Activated CD4-positive, CD25-positive, alpha-beta regulatory T cell treated with anti-CD3 and anti-CD28 coated beads, Interleukin-2, amount 50 U/mL, for 16 hours (primary cell): Measurements from ENCODE around the gene DCLK3.

ENCODE experiments used
- DNase-seq: peaks from one replicate; pipeline ENCODE4 v3.0.0-alpha.2; 2020; ENCODE audit warnings: low read depth, low spot score

DCLK3 gene

DNA sequence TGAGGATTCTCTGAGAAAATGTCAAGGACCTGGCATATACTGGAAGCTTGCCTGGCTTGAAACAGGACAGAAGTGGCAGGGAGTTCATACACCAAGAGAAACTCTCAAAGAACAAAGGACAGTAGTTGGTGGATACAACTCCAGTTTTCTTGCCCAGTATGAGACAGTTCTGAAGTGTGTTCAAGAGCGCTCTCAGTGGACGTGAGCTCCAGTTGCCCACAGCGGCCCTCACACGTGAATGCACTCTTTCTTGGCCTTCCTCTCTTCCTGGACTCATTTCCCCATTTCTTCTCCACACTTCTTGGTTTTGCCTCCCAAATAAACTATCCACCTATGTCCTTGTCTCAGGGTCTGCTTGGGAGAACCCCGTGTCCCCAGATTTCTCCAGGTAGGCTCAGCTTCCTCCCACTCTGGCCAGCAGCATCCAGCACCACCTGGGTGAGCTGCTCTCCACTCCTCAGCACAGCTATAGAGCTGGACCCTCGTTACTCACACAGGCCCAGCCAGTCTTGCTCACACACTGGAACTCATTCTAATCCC lies 54.5 kb downstream of the DCLK3 start:
- no peak for DNase-seq

DNA sequence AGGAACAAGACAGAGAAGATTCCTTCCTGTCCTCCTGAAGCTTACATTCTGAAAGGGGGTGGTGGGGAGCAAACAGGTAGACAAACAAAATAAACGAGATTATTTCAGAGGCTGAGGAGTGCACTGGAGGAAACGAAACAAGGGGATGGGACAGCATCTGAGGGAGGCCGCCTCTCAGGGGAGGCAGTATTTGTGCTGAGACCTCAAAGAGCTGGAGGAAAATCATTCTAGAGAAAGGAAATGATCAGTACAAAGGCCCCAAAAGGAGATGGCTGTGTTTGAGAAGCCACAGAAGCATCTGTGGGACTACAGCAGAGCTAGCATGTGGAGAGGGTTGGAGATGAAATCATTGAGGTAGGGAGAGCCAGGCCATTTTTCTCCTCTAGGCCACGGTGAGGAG lies 55.1 kb downstream of the DCLK3 start:
- no peak for DNase-seq

DNA sequence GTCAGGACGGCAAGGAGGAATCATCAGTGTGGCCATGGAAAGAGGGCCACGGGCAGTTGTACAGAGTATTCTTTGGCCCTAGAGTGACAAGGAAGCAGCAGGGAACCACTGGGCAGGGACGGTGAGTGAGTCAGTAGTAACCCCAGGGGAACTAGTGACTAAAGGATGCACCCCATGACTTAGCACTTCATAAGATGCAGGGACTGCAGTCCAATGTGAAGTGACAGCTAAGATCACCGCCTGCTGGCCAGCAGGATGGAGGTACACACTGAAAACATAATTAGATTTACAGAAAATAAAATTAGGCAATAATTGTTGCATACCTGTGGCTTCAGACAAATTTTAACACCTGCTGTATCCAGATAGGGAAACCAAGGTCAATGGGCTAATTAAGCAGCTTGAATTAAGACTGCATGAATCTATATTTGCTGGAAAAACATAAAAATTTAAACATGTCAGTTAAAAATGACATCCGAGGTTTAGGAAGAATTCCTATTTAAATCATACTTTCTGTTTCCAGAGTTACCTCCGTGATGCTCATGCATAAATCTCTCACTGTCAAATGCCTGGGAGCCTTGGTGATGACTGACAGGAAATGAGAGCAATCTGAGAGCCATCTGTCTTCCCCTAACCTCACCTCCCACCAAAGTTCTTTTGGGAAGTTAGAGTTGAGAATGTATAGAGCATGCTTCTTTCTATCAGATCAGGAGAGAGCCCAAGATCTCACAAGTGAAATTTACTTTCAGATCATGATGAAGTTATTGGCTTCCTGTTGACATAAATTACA lies 56.5 kb downstream of the DCLK3 start:
- DNase-seq: no peak

DNA sequence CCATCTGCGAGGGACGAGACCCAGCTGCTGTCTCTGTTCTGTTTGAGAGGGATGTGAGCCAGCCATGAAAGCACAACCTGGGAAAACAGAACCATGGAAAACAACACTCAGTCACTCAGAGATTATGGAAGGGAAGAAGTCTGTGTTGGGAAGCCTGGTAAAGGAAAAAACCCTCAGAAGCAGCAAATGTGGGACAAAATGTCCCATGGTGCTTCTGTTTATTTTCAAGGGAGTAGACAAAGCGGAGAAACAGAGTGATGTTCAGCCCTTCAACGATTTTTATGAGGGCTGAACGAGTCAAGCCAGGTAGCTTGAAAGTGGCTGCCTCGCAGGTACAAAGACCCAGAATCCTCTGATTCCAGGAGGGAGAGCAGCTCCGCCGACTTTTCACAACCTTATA lies 59.3 kb downstream of the DCLK3 start:
- no peak for DNase-seq

- DNase-seq: no peak
These were observed 60.1 kb downstream of the DCLK3 start for GRCh38 chr3:36704280-36704679.

GRCh38 chr3:36701249-36701572 lies 63.1 kb downstream of the DCLK3 start:
- DNase-seq: no peak

- DNase-seq: no peak
These were observed 63.7 kb downstream of the DCLK3 start for GRCh38 chr3:36700537-36701248.

GRCh38 chr3:36698314-36698713 lies 66.0 kb downstream of the DCLK3 start:
- DNase-seq: no peak

DNA sequence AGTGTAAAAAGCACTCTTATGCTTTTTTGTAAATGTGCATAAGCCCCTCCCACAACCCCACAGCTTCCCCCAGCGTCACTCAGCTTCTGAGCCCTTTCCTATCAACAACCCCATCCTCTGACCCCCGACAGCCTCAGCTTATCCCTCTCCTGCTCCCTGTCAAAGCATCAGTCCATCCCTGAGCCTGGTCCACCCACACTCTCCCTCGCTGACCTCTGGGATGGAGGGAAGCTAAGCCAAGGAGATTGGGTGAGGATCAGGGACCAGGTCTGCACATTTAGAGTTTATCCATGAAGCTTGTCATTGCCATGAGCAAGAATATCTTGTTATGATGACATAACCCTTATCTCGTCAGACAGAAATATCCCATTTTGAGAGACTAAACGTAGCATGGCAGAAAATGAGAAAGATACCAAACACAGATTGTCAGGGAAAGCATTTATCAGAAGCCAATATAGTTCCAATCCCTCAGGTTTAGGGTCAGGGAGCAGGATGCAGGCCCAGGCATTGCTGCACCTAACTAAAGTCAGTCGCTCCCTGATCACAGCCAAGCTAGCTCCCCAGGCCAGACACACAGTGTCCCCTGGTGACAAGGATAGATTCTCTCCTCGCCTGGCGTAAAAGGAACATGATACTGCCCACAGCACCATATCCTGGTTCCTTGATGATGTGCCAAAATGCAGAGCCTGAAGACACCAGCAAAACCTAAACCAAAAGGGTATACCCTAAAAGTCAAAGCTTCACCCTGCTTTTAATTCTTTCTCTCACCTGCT lies 66.9 kb downstream of the DCLK3 start:
- no peak for DNase-seq

DNA sequence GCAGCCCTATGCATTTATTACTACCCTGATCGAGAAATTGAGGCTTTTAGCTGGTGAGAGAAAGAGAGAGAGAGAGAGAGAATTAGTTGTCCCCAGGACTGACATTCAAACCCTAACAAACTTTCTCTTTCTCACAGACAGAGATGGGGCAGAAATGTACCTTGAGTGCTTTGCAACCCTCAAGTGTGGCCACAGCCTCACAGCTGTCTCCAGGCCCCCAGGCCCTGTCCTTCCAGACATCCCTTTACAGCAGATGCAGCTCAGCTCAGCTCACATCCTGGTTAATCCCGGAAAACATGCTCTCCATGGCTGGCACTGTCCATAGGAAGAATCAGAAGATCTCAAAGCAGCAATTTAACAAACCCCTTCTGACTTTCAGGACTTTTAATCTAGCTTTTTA lies 67.6 kb downstream of the DCLK3 start:
- no peak for DNase-seq

GRCh38 chr3:36695769-36696137 lies 68.6 kb downstream of the DCLK3 start:
- no peak for DNase-seq

DNA sequence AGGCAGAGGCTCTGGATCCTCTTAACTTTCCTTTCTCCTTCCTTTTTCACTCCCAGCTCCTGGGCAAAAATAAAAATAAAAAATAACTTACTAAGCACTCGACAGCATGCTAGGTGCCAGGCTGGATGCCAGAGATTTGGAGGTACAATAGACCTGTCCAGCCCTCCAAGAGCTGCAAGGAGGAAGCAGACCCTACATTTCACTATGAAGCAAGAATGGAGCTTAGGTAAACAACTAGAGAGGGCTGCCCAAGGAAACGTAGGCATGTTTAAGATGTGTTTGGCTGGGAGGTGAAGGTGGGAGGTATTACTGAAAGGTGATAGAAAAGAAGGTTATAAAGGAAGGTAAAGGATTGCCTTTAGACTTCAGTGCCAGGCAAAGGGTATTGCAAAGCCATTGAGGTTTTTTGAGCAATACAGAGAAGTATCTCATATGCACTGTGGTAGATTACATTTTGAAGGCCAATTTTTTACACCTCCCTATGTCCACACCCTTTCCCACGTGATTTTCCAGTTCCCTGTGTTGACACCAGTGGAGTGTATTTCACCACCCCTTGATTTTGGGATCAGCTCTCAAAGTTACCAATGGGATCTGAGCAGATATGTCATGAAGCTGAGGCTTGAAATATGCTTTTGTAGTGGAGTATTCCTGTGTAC lies 69.1 kb downstream of the DCLK3 start:
- no peak for DNase-seq

DNA sequence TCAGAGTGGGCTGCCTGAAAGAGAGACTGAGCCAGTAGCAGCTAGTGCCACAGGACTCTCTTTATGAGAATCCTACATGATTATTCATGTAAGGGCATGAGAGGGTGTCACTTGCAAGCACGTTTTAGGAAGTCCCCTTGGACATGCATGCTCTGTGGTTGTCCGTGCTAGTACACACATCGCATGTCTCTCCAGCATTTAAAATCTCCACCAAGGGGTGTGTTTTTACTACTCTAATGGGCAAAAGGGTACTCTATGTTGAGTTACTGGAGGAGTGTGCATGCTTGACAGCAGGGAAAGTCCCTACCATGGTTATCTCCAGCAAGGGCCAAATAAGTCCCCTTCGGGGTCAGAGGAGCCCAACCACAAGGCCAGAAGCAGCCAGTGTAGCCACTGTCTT lies 70.7 kb downstream of the DCLK3 start:
- DNase-seq: no peak

DNA sequence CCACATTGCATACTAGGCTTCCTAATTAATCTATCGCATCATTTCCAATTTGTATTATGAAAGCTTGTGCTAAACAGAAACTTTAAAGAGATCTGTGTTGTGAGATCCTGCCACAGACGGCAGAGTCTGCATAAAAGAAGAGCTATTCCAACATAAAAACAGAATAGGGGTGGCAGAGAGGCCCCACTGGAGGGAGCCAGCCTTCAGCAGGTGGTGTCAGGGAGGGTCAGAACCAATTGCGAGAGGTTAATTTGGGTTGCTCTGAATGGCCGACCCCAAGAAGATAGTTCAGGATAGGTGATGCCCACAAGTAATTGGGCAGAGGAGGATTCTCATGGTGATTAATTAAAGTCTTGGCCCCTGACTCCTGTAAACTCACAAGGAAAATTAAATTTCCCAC lies 74.8 kb downstream of the DCLK3 start:
- no peak for DNase-seq

DNA sequence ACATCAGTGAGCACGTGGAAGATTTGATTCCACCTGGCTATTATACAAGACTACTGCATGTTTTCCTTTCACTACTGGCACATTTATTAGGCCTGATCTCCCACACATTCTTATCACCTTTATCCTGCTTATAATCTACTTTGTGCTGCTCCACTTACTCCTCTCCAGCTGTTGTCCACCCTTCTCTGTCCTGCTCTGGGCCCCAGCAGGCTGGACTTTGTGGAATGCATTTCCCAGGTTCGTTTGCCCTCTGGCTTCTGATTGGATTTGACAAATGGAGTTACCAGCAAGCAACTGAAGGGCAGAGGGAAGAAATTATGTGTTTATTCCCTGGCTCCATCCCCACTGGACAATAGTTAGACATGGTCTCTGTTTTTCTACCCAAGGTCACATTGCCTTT lies 75.5 kb downstream of the DCLK3 start:
- DNase-seq: no peak

- no peak for DNase-seq
These were observed 77.8 kb downstream of the DCLK3 start for GRCh38 chr3:36686516-36686915.

DNA sequence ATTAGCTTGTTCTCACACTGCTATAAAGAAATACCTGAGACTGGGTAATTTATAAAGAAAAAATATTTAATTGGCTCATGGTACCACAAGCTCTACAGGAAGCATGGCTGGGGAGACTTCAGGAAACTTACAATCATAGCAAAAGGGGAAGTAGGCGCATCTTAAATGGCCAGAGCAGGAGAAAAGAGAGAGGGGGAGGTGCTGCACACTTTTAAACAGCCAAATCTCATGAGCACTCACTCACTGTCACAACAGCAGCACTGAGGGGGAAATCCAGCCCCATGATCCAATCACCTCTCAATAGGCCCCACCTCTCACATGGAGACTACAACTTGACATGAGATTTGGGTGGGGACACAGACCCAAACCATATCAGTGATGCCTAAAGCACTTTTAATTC lies 82.5 kb downstream of the DCLK3 start:
- DNase-seq: no peak

GRCh38 chr3:36680952-36681351 lies 83.4 kb downstream of the DCLK3 start:
- DNase-seq: no peak

GRCh38 chr3:36679384-36680200 lies 84.8 kb downstream of the DCLK3 start:
- DNase-seq: no peak

GRCh38 chr3:36678216-36679013 lies 85.9 kb downstream of the DCLK3 start:
- no peak for DNase-seq
